ENCODE results near the gene LSM4.
A peak's percentile ranks its signal among the peaks of the same experiment; 100 is the strongest.
"Not testable (repeated sequence)": the region's sequence is repeated elsewhere in the genome, so short reads cannot be mapped to it uniquely, and the experiment has no call there.

The LSM4 gene

DNA sequence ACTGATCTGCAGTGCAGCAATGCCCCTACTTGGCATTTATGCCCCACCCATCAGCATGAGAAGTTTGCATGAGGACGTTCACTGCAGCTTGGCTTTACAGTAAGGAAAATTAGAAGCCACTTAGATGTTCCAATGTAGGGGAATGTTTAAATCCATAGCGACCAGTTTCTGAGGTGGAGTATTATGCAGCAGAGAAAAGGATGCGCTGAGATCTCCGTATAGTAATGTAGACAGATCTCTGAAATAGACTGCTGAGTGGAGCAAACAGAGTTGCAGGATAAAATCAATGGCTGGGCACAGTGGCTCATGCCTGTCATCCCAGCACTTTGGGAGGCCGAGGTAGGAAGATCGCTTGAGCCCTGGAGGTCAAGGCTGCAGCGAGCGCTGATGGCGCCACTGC is 27.6 kb upstream of the LSM4 start:
- Histone ChIP-seq H3K4me3 (ENCODE audit: low read length) (no peak overlapping the region), H3K9me3 (ENCODE audit: low read length) (no peaks in the 10 kb centered on the region), H2AFZ (ENCODE audit: low read depth, low read length) (no peak overlapping the region), H3K4me1 (ENCODE audit: insufficient read depth, low read length) (no peaks in the 10 kb centered on the region), H3K27me3 (ENCODE audit: insufficient read depth, low read length) (no peaks in the 10 kb centered on the region), H3K36me3 (ENCODE audit: insufficient read depth, low read length) (no peaks in the 10 kb centered on the region)

GRCh38 chr19:18349524-18350128 is 26.8 kb upstream of the LSM4 start:
- Histone ChIP-seq H3K27me3 (ENCODE audit: insufficient read depth, low read length) (no peaks in the 10 kb centered on the region), H3K36me3 (ENCODE audit: insufficient read depth, low read length) (no peaks in the 10 kb centered on the region), H3K4me3 (ENCODE audit: low read length) (no peak overlapping the region), H3K9me3 (ENCODE audit: low read length) (no peaks in the 10 kb centered on the region), H2AFZ (ENCODE audit: low read depth, low read length) (no peak overlapping the region), H3K4me1 (ENCODE audit: insufficient read depth, low read length) (peaks cover 7% of the 10 kb centered on the region)

- not testable (repeated sequence) for H3K9me3 ChIP-seq (ENCODE audit: low read length); H2AFZ ChIP-seq (ENCODE audit: low read depth, low read length); H3K4me3 ChIP-seq (ENCODE audit: low read length); H3K27me3 ChIP-seq (ENCODE audit: insufficient read depth, low read length); H3K36me3 ChIP-seq (ENCODE audit: insufficient read depth, low read length)
- H3K4me1 ChIP-seq (ENCODE audit: insufficient read depth, low read length) = peaks cover 14% of the 10 kb centered on the region
Measured at GRCh38 chr19:18348818-18349339, 26.0 kb upstream of the LSM4 start.

DNA sequence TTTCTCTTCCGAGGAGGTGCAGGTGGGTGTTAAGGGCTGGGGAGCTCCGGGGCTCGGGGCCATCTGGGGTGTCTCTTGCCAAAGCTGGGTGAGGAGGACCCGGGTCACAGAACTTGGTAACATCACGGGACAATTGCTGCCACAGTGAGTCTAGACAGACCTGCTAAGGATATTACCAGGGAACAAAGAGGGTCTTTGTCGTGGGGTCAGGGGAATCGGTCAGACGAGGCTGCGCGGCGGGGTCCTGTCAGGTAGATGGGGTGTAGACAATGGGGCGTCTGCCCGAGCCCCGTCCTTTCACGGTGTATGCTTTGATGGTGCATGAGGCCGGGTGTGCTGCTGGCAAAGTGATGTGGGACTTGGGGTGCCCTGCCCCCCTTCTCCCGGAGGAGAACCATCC is 25.3 kb upstream of the LSM4 start:
- Histone ChIP-seq H3K9me3 (ENCODE audit: low read length) (no peaks in the 10 kb centered on the region), H3K4me1 (ENCODE audit: insufficient read depth, low read length) (peaks cover 16% of the 10 kb centered on the region), H3K4me3 (ENCODE audit: low read length) (no peak overlapping the region), H3K27me3 (ENCODE audit: insufficient read depth, low read length) (no peaks in the 10 kb centered on the region), H2AFZ (ENCODE audit: low read depth, low read length) (no peak overlapping the region), H3K36me3 (ENCODE audit: insufficient read depth, low read length) (no peaks in the 10 kb centered on the region)

GRCh38 chr19:18346091-18346490 is 23.2 kb upstream of the LSM4 start:
- Histone ChIP-seq H3K4me3 (ENCODE audit: low read length) (no peak overlapping the region), H3K9me3 (ENCODE audit: low read length) (no peaks in the 10 kb centered on the region), H2AFZ (ENCODE audit: low read depth, low read length) (no peak overlapping the region), H3K36me3 (ENCODE audit: insufficient read depth, low read length) (no peaks in the 10 kb centered on the region), H3K4me1 (ENCODE audit: insufficient read depth, low read length) (peaks cover 20% of the 10 kb centered on the region), H3K27me3 (ENCODE audit: insufficient read depth, low read length) (no peaks in the 10 kb centered on the region)

DNA sequence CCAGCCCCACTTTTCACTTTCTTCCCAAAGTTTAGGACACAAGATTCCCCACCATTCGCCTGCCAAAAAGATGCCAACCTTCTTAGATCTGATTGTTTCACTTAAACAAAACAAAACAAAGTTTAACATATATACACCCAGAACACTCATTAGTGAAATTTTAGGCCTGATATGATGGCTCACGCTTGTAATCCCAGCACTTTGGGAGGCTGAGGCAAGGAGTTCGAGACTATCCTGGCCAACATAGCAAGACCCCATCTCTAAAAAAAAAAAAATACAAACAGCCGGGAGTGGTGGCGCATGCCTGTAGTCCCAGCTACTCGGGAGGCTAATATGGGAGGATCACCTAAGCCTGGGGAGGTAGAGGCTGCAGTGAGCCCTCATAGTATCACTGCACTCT is 22.4 kb upstream of the LSM4 start:
- no peaks in the 10 kb centered on the region for H3K27me3 ChIP-seq (ENCODE audit: insufficient read depth, low read length)
- peaks cover 24% of the 10 kb centered on the region for H3K4me1 ChIP-seq (ENCODE audit: insufficient read depth, low read length)
- no peak overlapping the region for H2AFZ ChIP-seq (ENCODE audit: low read depth, low read length)
- H3K9me3 ChIP-seq (ENCODE audit: low read length) = no peaks in the 10 kb centered on the region
- no peaks in the 10 kb centered on the region for H3K36me3 ChIP-seq (ENCODE audit: insufficient read depth, low read length)
- H3K4me3 ChIP-seq (ENCODE audit: low read length) = no peak overlapping the region

- Histone ChIP-seq H3K9me3 (ENCODE audit: low read length) (no peaks in the 10 kb centered on the region), H2AFZ (ENCODE audit: low read depth, low read length) (no peak overlapping the region), H3K27me3 (ENCODE audit: insufficient read depth, low read length) (no peaks in the 10 kb centered on the region), H3K36me3 (ENCODE audit: insufficient read depth, low read length) (no peaks in the 10 kb centered on the region), H3K4me1 (ENCODE audit: insufficient read depth, low read length) (peaks cover 24% of the 10 kb centered on the region), H3K4me3 (ENCODE audit: low read length) (no peak overlapping the region)
Measured at GRCh38 chr19:18344582-18344950, 21.7 kb upstream of the LSM4 start.

DNA sequence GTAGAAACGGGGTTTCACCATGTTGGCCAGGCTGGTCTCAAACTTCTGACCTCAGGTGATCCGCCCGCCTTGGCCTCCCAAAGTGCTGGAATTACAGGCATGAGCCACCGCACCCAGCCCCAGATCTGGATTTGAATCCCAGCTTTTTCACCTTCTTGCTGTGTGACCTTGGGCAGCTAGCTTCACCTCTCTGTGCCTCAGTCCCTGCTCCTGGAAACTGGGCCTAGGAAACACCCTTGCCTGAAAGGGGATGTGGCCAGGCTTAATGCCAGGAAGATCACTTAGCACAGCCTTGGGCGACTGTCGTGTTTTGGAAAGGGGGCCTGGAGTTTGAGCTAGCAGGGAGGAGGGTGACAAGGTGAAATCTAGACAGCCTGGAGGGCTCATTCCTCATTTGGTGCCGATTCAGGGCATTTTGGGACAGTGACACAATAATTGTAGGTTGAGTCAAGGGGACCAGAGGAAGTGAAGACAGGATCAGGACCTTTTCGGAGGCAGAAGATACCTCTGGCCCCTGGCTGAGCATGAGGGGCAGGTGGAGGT is 19.3 kb upstream of the LSM4 start:
- Histone ChIP-seq H3K27me3 (ENCODE audit: insufficient read depth, low read length) (no peaks in the 10 kb centered on the region), H3K9me3 (ENCODE audit: low read length) (no peaks in the 10 kb centered on the region)

GRCh38 chr19:18340990-18341868 is 18.4 kb upstream of the LSM4 start:
- H3K9me3 ChIP-seq (ENCODE audit: low read length) = no peaks in the 10 kb centered on the region
- H3K4me1 ChIP-seq (ENCODE audit: insufficient read depth, low read length) = peaks cover 24% of the 10 kb centered on the region
- no peaks in the 10 kb centered on the region for H3K27me3 ChIP-seq (ENCODE audit: insufficient read depth, low read length)
- H3K4me3 ChIP-seq (ENCODE audit: low read length) = peak overlapping the region; percentile 61
- H2AFZ ChIP-seq (ENCODE audit: low read depth, low read length) = no peak overlapping the region
- no peaks in the 10 kb centered on the region for H3K36me3 ChIP-seq (ENCODE audit: insufficient read depth, low read length)

More for the DNA sequence above, 19.3 kb upstream of the LSM4 start:
- H3K4me3 ChIP-seq (ENCODE audit: low read length) = no peak overlapping the region
- H3K36me3 ChIP-seq (ENCODE audit: insufficient read depth, low read length) = no peaks in the 10 kb centered on the region
- H3K4me1 ChIP-seq (ENCODE audit: insufficient read depth, low read length) = peaks cover 24% of the 10 kb centered on the region
- no peak overlapping the region for H2AFZ ChIP-seq (ENCODE audit: low read depth, low read length)

- no peaks in the 10 kb centered on the region for H3K36me3 ChIP-seq (ENCODE audit: insufficient read depth, low read length)
- H3K4me1 ChIP-seq (ENCODE audit: insufficient read depth, low read length) = peaks cover 24% of the 10 kb centered on the region
- peak within 1 kb of the TSS; percentile 61 for H3K4me3 ChIP-seq (ENCODE audit: low read length)
- H3K27me3 ChIP-seq (ENCODE audit: insufficient read depth, low read length) = no peaks in the 10 kb centered on the region
- no peak within 1 kb of the TSS for H2AFZ ChIP-seq (ENCODE audit: low read depth, low read length)
- no peaks in the 10 kb centered on the region for H3K9me3 ChIP-seq (ENCODE audit: low read length)
Measured at GRCh38 chr19:18340190-18340989, 17.5 kb upstream of the LSM4 start, which contains the start of gene PGPEP1. Gene PGPEP1, plus strand, starts transcription at chr19:18340598. Its CDS starts 84 bp downstream, at chr19:18340682.

DNA sequence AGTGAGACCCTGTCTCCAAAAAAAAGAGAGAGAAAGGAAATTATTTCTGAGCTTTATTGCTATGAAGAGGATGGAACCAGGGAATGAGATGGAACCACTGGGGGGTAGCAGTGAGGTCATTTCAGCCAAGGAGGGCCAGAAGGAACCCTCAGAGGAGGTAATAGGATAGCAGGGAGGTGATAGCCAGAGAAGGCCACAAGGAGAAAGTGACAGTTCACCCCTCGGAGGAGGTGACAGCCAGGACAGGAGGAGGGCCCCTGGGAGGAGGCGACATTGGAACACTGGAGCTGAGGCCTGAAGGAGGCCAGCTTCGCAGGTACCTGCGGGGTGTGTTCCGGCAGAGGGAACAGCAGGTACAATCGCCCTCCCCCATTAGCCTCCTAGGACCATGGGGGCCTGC is 16.8 kb upstream of the LSM4 start:
- peak overlapping the region; percentile 61 for H3K4me3 ChIP-seq (ENCODE audit: low read length)
- no peaks in the 10 kb centered on the region for H3K27me3 ChIP-seq (ENCODE audit: insufficient read depth, low read length)
- H2AFZ ChIP-seq (ENCODE audit: low read depth, low read length) = no peak overlapping the region
- no peaks in the 10 kb centered on the region for H3K36me3 ChIP-seq (ENCODE audit: insufficient read depth, low read length)
- no peaks in the 10 kb centered on the region for H3K9me3 ChIP-seq (ENCODE audit: low read length)
- peaks cover 19% of the 10 kb centered on the region for H3K4me1 ChIP-seq (ENCODE audit: insufficient read depth, low read length)

DNA sequence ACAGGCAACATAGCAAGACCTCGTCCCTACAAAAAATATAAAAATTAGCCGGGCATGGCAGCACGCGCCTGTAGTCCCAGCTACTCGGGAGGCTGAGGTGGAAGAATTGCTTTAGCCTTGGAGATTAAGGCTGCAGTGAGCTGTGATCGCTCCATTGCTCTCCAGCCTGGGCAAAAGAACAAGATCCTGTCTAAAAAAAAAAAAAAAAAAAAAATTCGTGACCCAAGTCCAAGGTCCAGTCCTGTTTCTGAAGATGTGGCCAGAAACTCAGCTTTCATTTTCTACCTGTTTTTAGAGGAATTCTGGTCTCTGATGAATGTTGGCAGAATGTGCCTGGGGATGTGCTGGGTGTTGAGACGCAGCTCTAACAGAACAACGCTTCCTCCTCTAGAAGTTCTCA is 15.7 kb upstream of the LSM4 start:
- H2AFZ ChIP-seq (ENCODE audit: low read depth, low read length) = no peak overlapping the region
- H3K27me3 ChIP-seq (ENCODE audit: insufficient read depth, low read length) = no peaks in the 10 kb centered on the region
- H3K36me3 ChIP-seq (ENCODE audit: insufficient read depth, low read length) = no peaks in the 10 kb centered on the region
- H3K4me3 ChIP-seq (ENCODE audit: low read length) = no peak overlapping the region
- H3K9me3 ChIP-seq (ENCODE audit: low read length) = no peaks in the 10 kb centered on the region
- H3K4me1 ChIP-seq (ENCODE audit: insufficient read depth, low read length) = peaks cover 8% of the 10 kb centered on the region

DNA sequence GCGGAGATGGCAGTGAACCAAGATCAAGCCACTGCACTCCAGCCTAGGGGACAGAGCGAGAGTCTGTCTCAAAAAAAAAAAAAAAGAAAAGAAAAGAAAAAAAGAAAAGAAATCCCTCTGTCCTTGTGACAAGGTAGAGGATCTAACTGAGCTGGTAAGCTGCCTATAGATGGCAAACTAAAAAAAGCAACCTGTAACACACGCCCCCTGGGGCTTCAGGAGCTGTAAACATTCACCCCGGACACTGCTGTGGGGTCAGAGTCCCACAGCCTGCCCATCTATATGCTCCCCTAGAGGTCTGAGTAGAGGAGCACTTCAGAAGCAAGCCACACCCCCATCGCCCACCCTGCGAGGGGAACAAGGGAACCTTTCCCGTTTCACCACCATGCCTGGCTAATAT is 13.2 kb upstream of the LSM4 start:
- Histone ChIP-seq H3K36me3 (ENCODE audit: insufficient read depth, low read length) (no peaks in the 10 kb centered on the region), H3K27me3 (ENCODE audit: insufficient read depth, low read length) (no peaks in the 10 kb centered on the region), H3K4me3 (ENCODE audit: low read length) (no peak overlapping the region), H3K4me1 (ENCODE audit: insufficient read depth, low read length) (peaks cover 4% of the 10 kb centered on the region), H3K9me3 (ENCODE audit: low read length) (no peaks in the 10 kb centered on the region), H2AFZ (ENCODE audit: low read depth, low read length) (no peak overlapping the region)

Measured in neuron (in vitro differentiated cells).